Stimulated activated CD8-positive, alpha-beta memory T cell treated with anti-CD3 and anti-CD28 coated beads, Interleukin-4, amount 100 ng/mL, for 4 hours (primary cell): ENCODE data around the gene TMEM107.

Source experiments
- DNase-seq, 2 donors: peaks; one replicate each; pipeline ENCODE4 v3.0.0-alpha.2; 2020; ENCODE audit warnings: low read depth in 2 of 2, low spot score in 1 of 2

Gene TMEM107

GRCh38 chr17:8138672-8139371 lies 37.4 kb downstream of the TMEM107 start:
- DNase-seq, result peak; percentile 89 to 91

GRCh38 chr17:8138374-8138671 lies 37.9 kb downstream of the TMEM107 start:
- DNase-seq, result no peak

- DNase-seq, result no peak
Measured at GRCh38 chr17:8137645-8138373, 38.4 kb downstream of the TMEM107 start.

- no peak for DNase-seq
Measured at GRCh38 chr17:8133941-8134340, 42.2 kb downstream of the TMEM107 start.

GRCh38 chr17:8133399-8133798 lies 42.8 kb downstream of the TMEM107 start:
- DNase-seq, result no peak

GRCh38 chr17:8131844-8132441 lies 44.2 kb downstream of the TMEM107 start:
- DNase-seq, result no peak

- no peak for DNase-seq
Measured at GRCh38 chr17:8128125-8128784, 47.9 kb downstream of the TMEM107 start.

GRCh38 chr17:8126491-8127066 lies 49.6 kb downstream of the TMEM107 start:
- no peak for DNase-seq

- no peak for DNase-seq
Measured at GRCh38 chr17:8125947-8126490, 50.2 kb downstream of the TMEM107 start.

- peak; percentile 68 to 96 for DNase-seq
Measured at GRCh38 chr17:8125154-8125946, 50.8 kb downstream of the TMEM107 start.

GRCh38 chr17:8124350-8125153 lies 51.6 kb downstream of the TMEM107 start:
- DNase-seq, result no peak

GRCh38 chr17:8123695-8124349 lies 52.4 kb downstream of the TMEM107 start, which contains the start of gene HES7:
TSS of gene HES7 (minus strand) at chr17:8124106. CDS start at chr17:8124084, 22 bp downstream.
- no peak for DNase-seq

- DNase-seq, result no peak
Measured at GRCh38 chr17:8122924-8123694, 53.1 kb downstream of the TMEM107 start.
